ENCODE results near the gene ZNF474.

Gene ZNF474

DNA sequence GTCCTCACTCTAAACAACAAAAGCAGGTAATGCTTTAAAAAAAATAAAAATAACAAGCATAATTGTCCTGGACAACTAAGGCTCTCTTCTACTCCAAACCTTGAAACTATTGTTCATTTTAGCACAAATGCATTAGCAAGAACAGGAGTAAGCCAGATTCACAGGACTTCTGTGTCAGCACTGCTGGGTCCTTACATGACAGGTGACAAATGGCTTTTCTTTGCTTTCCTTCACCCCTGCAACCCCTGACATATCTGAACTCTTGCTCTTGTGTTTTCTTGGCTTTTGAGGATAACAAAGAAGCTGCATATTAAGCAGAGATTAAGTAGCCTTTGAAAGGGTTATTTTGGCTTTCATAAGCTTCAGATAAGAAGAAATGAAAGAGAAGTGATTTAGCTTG lies 71.1 kb downstream of the ZNF474 start:
- DNase-seq (ENCODE audit: low read depth) = no peak
- no peak overlapping the region for H3K4me3 ChIP-seq (replicated peaks; ENCODE audit: low read depth, low read length)
- no peak for TF ChIP-seq CTCF (IDR thresholded peaks at IDR 0.05; ENCODE audit: low read length, missing control alignments)

GRCh38 chr5:122200865-122201264 lies 71.5 kb downstream of the ZNF474 start:
- DNase-seq (ENCODE audit: low read depth) = no peak
- H3K4me3 ChIP-seq (replicated peaks; ENCODE audit: low read depth, low read length) = no peak overlapping the region
- TF ChIP-seq CTCF (IDR thresholded peaks at IDR 0.05; ENCODE audit: low read length, missing control alignments) = no peak

DNA sequence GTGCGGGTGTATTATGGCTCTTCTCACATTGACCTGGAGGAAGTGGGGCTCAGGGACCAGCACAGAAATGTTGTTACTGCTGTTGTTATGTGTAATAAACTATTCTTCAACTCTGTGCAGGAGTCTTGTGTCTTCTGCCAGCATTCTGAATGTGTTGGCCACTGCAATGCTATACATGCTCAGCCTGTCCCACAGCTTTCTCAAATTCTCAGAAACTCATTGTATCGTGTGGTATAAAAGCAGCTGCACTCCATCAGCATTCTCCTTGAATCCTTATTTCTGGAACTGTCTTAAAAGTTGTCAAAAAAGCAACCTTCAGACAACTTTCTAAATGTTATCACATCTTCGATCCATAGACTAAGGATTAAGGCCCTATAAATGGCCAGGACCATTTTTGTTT lies 72.0 kb downstream of the ZNF474 start:
- TF ChIP-seq CTCF (IDR thresholded peaks at IDR 0.05; ENCODE audit: low read length, missing control alignments) = no peak
- no peak overlapping the region for H3K4me3 ChIP-seq (replicated peaks; ENCODE audit: low read depth, low read length)
- DNase-seq (ENCODE audit: low read depth) = no peak

DNA sequence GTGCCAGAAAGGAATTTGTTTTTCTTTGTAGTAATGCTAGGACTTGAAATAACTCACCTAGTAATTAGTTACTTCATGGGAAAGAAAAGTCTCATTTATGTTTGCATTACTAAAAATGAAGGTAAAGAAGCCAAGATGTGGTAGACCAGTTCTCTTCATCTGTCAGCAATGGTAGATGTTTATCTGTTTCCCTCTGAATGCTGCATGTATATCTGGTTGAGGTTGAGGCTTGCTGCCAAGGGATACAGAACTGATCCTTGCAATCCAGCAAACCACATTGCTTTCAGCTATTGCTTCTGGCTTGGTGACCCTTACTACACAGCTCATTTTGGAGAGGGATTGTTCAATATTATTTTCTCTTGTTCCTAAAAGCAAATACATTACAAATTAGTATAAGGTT lies 73.6 kb downstream of the ZNF474 start:
- H3K4me3 ChIP-seq (replicated peaks; ENCODE audit: low read depth, low read length) = no peak overlapping the region
- no peak for TF ChIP-seq CTCF (IDR thresholded peaks at IDR 0.05; ENCODE audit: low read length, missing control alignments)
- DNase-seq (ENCODE audit: low read depth) = no peak

Measured in fibroblast of pulmonary artery (primary cell).